PFSK-1 (cell line): ENCODE measurements around the gene B4GALT3.

Experiments used
- FOXP2 ChIP-seq: optimal IDR thresholded peaks from 2 replicates; pipeline ENCODE3; 2011; ENCODE audit warnings: borderline replicate concordance, control low read depth, inconsistent platforms; ENCODE audit not compliant: insufficient read depth; ENCODE audit errors: extremely low read length, extremely low read depth
- POLR2AphosphoS5 ChIP-seq: IDR thresholded peaks from 2 replicates; pipeline ENCODE4 v1.6.1; 2012; ENCODE audit warnings: low read depth, mild to moderate bottlenecking, control low read depth, low read length, moderate library complexity
- SIN3A ChIP-seq: IDR thresholded peaks from 2 replicates; pipeline ENCODE4 v1.6.1; 2012; ENCODE audit warnings: mild to moderate bottlenecking, low read length, moderate library complexity, borderline replicate concordance; ENCODE audit not compliant: insufficient read depth
- TAF1 ChIP-seq: IDR thresholded peaks from 2 replicates; pipeline ENCODE4 v1.6.1; 2012; ENCODE audit warnings: low read length, control low read depth, borderline replicate concordance; ENCODE audit not compliant: insufficient read depth
- TF ChIP-seq, protein P1 (sequence below), 2 experiments: IDR thresholded peaks; 2 replicates each; pipeline versions ENCODE4 v1.6.1 to v1.8.0; 2011 to 2012; ENCODE audit warnings: low read depth in 2 of 2, low read length in 2 of 2, control low read depth in 1 of 2, inconsistent platforms in 1 of 2, mild to moderate bottlenecking in 1 of 2, moderate library complexity in 1 of 2; ENCODE audit not compliant: insufficient read depth in 1 of 2

Gene B4GALT3

DNA sequence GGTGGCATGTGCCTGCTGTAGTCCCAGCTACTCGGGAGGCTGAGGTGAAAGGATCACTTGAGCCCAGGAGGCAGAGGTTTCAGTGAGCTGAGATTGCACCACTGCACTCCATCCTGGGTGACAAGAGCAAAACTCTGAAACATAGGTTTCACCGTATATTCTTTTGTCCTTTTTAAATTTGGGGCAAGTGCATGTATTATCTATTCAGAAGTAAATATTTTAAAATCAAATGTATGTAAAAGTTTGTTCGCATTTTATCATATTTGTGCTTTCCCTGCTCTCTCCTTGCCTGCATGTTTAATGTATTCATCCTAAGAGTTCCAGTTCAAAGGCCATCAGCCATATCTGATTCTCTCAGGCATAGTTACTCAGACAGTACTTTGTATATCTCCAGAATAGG is 31.5 kb downstream of the B4GALT3 start:
- TF ChIP-seq, protein P1, sequence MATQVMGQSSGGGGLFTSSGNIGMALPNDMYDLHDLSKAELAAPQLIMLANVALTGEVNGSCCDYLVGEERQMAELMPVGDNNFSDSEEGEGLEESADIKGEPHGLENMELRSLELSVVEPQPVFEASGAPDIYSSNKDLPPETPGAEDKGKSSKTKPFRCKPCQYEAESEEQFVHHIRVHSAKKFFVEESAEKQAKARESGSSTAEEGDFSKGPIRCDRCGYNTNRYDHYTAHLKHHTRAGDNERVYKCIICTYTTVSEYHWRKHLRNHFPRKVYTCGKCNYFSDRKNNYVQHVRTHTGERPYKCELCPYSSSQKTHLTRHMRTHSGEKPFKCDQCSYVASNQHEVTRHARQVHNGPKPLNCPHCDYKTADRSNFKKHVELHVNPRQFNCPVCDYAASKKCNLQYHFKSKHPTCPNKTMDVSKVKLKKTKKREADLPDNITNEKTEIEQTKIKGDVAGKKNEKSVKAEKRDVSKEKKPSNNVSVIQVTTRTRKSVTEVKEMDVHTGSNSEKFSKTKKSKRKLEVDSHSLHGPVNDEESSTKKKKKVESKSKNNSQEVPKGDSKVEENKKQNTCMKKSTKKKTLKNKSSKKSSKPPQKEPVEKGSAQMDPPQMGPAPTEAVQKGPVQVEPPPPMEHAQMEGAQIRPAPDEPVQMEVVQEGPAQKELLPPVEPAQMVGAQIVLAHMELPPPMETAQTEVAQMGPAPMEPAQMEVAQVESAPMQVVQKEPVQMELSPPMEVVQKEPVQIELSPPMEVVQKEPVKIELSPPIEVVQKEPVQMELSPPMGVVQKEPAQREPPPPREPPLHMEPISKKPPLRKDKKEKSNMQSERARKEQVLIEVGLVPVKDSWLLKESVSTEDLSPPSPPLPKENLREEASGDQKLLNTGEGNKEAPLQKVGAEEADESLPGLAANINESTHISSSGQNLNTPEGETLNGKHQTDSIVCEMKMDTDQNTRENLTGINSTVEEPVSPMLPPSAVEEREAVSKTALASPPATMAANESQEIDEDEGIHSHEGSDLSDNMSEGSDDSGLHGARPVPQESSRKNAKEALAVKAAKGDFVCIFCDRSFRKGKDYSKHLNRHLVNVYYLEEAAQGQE (IDR thresholded peaks at IDR 0.05; ENCODE audit: insufficient read depth in 1 of 2, low read depth in 2 of 2, low read length in 2 of 2): no peak
- TF ChIP-seq SIN3A (no peak), TAF1 (no peak), FOXP2 (no peak)

GRCh38 chr1:161140755-161141400 is 36.4 kb downstream of the B4GALT3 start:
- TF ChIP-seq POLR2AphosphoS5 (no peak), FOXP2 (no peak), SIN3A (no peak), TAF1 (no peak)
- TF ChIP-seq, protein P1 (IDR thresholded peaks at IDR 0.05; ENCODE audit: insufficient read depth in 1 of 2, low read depth in 2 of 2, low read length in 2 of 2): no peak

- no peak for TF ChIP-seq SIN3A
- TF ChIP-seq FOXP2: no peak
- no peak for TF ChIP-seq TAF1
- TF ChIP-seq, protein P1 (IDR thresholded peaks at IDR 0.05; ENCODE audit: insufficient read depth in 1 of 2, low read depth in 2 of 2, low read length in 2 of 2): no peak
- no peak for TF ChIP-seq POLR2AphosphoS5
Observed at GRCh38 chr1:161139766-161140165, 37.5 kb downstream of the B4GALT3 start.

- TF ChIP-seq, protein P1 (IDR thresholded peaks at IDR 0.05; ENCODE audit: insufficient read depth in 1 of 2, low read depth in 2 of 2, low read length in 2 of 2): no peak
- TF ChIP-seq SIN3A: no peak
- TF ChIP-seq TAF1: no peak
- no peak for TF ChIP-seq POLR2AphosphoS5
- no peak for TF ChIP-seq FOXP2
Observed at GRCh38 chr1:161138431-161138830, 38.9 kb downstream of the B4GALT3 start.
